Astrocyte of the cerebellum (primary cell): ENCODE results near the gene ANP32A.
A peak's percentile ranks its signal among the peaks of the same experiment; 100 is the strongest.
"Not testable (repeated sequence)": the region's sequence is repeated elsewhere in the genome, so short reads cannot be mapped to it uniquely, and the experiment has no call there.

Experiments
- DNase-seq: peaks from one replicate; pipeline ENCODE4 v3.0.0-alpha.2; 2011; ENCODE audit warnings: low read depth
- H3K4me3 ChIP-seq: 2 replicates; pipeline ENCODE4 v1.5.1; 2011; ENCODE audit warnings: mild to moderate bottlenecking, low read depth, low read length, moderate library complexity
- CTCF ChIP-seq: IDR thresholded peaks from 2 replicates; pipeline ENCODE4 v1.5.1; 2012; ENCODE audit warnings: low read length, low read depth, moderate library complexity, mild to moderate bottlenecking; ENCODE audit errors: missing control alignments
- in situ Hi-C: cut with HindIII; loops from 2 replicates; pipeline ENCODE4 v1.10.0; 2017; ENCODE audit warnings: low sequenced_read_pairs

The ANP32A gene

GRCh38 chr15:68820295-68821189 lies at the start of gene ANP32A:
TSS of gene ANP32A (minus strand) at chr15:68820895. CDS start at chr15:68820751, 144 bp downstream.
- H3K4me3 ChIP-seq = peak within 1 kb of the TSS; percentile 96
- TF ChIP-seq CTCF = no peak
- in situ Hi-C loops = no loop called here
- peak; percentile 86 for DNase-seq

- H3K4me3 ChIP-seq = no peak overlapping the region
- DNase-seq = no peak
- in situ Hi-C loops = no loop called here
- TF ChIP-seq CTCF = no peak
These were observed 47.6 kb upstream of the ANP32A start for GRCh38 chr15:68868296-68868695.

GRCh38 chr15:68862415-68862814 lies 41.7 kb upstream of the ANP32A start:
- no peak for DNase-seq
- H3K4me3 ChIP-seq = no peak overlapping the region
- TF ChIP-seq CTCF = no peak
- in situ Hi-C loops = no loop called here

- DNase-seq, in situ Hi-C loops, H3K4me3 ChIP-seq: not testable (repeated sequence)
These were observed 38.0 kb upstream of the ANP32A start for GRCh38 chr15:68858666-68859065.

DNA sequence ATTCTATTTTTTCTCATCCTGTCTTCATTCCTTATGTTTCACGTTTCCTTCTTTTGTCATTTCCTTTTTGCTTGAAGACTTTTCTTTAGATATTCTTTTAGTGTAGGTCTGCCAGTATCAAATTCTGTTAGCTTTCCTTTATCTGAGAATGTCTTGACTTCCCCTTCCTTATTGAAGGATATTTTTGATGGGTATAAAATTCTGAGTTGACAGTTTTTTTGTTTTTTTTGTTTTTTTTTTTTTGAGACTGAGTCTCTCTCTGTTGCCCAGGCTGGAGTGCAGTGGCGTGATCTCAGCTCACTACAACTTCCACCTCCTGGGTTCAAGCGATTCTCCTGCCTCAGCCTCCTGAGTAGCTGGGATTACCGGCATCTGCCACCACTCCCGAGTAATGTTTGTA lies 36.7 kb upstream of the ANP32A start:
- H3K4me3 ChIP-seq, in situ Hi-C loops, DNase-seq: not testable (repeated sequence)

DNA sequence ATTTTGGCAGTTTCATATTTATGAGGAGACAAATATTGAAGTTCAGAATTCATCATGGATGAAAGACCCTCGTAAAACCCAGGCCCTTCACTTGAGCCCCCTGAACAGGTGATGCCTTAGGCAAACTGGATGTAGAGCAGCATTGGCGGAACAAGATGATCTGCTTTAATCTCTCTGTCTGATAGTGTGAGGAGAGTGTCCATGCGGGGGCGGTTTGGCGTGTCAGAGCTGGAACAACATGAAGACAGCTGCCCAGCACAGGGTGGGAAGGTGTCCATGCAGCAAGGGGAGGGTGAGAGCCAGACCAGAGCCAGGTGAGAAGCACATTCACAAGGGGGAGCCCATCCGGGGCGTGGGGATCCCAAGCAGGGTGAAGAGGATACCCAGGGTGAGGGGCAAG lies 31.8 kb upstream of the ANP32A start:
- in situ Hi-C loops = no loop called here
- TF ChIP-seq CTCF = no peak
- no peak for DNase-seq
- H3K4me3 ChIP-seq = no peak overlapping the region

DNA sequence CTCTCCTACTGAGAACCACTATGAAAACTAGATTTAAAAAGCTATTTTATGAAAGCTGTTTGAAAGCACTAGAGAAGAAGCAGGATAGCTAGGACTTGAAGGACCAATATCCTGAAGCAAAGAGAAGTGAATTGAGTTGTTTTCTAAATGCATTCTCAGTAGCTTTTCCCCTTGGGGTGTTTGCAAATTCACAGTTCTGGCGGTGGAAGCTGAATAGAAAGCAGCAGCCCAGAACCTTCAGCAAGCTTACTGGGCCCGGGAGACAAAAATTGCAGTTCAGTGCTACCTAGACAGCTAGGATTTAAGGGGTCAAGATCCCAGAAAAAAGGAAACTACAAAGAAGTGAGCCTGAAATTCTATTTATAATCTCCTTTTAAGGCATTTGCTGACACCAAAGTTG lies 31.3 kb upstream of the ANP32A start:
- TF ChIP-seq CTCF = no peak
- in situ Hi-C loops = no loop called here
- DNase-seq = no peak
- no peak overlapping the region for H3K4me3 ChIP-seq
